NK-92 treated with Interleukin-12 subunit alpha and Interleukin-12 subunit beta, amount 100 ng/mL, for 24 hours (cell line): ENCODE measurements around the gene C13orf42.

Experiments
- DNase-seq: peaks from one replicate; lab custom pipeline; 2025; lab: John Stamatoyannopoulos, UW

C13orf42 gene

DNA sequence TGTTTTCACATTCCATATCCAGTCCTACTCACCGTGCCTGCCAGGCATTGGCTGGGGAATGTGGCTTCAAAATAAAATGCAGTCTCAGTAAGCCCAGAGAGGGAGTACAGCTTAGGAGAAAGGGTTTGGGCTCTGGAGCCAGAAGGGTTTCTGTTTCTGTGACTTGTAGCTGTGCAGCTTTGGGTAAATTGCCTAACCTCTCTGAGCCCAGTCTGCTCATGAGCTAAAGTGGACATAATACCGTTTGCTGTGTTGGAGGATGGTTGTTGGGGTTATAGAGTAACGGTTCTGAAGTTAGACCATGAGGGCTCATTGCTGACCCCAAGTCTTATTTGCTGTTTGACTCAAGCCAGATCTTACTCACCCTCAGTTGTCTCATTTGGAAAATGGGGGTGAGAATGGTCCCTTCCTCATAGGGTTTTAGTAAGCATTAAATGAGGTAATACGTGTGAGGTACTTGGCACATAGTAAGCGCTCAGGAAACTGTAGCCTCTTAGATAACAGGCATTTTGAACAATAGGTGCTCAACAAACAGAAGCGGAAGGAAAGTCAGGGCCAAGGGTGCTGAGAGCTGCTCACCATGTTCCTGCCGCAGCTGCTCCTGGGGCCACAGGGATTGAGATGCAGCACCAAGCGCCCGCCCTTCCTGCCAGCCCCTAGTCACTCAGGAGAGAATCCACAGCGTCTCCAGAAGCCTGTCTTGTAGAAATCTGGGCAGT is 45.5 kb downstream of the C13orf42 start:
- no peak for DNase-seq

DNA sequence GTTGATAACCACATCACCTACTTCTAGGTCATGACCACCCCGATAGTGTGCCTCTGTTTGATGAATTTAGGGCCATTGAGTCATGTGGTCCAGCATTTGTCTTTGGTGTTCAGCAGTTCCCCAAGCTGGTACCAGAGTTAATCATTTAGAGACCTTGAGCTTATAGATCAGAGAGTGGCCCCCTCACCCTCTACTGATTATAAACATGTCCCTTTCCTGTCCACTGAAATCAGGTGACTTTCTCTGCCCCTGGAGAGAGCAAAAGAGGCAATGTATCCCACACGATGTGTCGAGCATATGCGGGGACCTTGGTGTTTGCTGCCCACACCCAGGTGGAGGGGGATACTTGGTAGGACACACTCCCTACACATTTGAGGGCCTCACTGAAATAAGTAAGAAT is 46.3 kb downstream of the C13orf42 start:
- DNase-seq, result no peak

DNA sequence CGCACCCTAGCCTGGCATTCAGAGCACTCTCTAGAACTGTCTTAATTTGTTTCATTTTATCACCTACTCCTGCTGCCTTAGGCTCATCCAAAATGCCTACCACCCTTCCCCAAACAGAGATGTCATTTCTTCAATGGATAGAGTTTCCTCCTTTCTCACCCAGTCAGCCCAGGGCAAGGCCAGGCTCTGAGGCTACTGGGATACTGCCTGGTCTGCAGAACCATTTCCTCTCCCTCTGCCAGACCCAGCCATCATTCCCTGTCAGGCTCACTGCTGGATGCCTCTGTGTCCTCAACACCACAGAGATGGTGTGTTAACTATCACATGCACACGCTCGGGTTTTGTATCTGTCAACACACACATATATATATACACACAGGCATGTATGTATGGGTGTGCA is 47.2 kb downstream of the C13orf42 start:
- no peak for DNase-seq

DNA sequence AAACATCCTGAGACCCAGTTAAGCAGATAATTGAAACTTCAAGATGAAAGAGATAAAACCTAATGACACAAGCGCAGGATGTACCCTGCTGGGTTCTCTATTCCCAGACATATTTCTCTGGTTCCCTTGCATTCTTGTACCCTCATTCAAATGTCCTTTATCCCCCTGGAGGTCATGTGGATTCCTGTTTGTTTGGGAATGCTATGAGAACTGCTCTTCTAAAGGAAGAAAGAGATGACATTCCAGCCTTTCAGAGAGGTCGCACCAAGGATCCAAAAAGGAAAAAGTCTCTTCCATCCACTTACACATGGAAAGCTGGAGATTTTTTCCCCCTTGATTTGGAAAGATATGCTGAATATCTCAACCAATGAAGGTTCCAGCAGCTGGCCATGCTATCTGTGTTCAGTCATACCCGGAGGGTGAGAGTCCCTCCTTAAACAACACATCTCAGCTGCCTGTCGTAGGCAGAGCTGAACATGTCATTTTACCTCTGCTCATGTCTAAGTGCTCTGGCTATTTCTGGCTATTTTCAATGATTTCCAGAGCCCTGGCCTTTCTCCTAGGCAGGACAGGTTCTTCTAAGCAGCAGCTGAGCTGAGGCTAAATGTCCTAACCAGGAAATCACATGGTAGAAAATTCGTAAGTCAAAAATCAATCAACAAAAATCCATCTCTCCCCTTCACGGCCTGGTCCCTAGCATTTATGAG is 52.5 kb downstream of the C13orf42 start:
- DNase-seq, result no peak

DNA sequence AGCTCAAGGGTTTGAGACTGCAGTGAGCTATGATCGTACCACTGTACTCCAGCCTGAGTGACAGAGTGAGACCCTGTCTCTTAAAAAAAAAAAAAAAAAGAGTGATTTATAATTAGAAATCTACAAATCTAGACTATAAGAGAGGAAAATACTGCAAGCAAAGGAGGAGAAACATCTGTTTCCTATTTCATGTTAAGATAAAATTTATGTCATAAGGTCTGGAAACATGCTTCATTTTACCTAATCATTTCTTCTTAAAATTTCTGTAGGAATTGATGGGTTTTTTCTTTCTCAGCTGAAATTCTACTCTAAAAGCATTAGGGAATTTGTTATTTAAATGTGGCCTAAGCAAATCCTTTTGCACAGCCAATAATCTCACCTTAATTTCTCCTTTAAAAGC is 53.2 kb downstream of the C13orf42 start:
- DNase-seq, result no peak

DNA sequence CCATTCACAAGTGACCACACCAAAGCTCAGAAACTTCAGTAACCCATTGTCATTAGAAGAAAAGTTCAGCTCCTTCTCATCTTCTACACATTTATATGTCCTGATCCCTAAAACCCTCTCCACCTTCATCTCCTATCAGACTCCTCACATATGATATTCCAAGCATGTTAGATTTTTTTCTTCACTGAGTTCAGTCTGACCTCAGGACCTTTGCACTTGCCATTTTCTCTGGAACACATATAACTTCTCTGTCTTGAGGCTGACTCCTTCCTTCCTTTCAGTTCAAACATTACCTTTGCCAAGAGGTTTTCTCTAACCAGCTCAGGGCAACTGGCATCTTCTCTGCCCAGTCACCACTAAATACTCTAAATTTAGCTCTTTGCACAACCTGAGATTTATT is 54.1 kb downstream of the C13orf42 start:
- no peak for DNase-seq

DNA sequence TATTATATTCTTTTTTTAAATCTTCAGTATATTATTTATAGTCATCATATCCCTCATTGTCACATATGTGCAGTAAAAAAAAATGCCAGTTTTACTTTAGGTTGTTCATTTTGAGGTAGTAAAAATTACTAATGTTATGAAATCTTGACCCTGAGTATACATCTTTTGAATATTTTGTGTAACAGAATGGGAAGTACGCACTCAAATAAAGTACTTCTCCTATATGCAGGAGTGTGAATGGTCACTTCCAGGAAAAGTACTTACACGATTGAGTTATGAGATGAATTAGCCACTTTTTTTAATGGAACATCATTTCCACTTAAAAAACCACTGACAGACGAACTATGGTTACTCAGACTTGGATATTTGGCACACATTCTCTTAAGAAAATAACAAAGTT is 58.5 kb downstream of the C13orf42 start:
- no peak for DNase-seq

DNA sequence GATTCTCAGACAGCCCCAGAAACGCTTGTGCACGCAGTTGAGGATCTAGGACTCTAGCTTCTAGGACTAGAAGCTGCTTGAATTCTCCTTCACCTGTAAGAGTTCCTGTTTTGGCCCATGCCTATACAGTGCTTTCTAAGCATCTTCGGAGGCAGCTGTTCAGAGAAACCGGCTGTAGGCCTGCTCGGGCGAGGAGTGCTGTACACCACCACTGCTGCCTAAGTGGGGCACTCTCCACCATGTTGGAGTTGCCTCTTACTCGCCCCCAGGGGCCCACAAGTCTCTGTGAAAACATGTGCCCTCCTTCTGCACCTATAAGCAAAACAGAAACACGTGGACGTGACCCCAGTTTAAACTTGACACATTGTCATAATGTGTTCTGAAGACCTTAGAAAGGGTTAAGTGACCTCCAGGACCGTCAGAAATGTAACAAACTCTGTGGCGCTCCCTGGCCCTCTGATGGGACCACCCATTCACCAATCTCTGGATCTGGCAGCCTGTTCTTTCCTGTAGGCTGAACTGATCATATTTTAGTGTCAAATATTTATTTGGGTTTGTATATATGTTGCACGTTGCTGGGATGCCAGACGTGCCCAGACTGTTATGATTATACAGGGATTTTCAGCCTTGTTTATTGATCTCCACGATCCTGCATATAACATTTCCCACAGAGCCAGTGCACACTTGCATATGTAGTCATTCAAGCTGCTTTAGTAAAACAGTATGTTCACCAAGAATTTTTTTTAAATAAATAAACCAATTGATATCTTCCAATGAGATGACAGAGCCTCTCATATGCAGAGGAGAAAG is 60.8 kb downstream of the C13orf42 start:
- no peak for DNase-seq

DNA sequence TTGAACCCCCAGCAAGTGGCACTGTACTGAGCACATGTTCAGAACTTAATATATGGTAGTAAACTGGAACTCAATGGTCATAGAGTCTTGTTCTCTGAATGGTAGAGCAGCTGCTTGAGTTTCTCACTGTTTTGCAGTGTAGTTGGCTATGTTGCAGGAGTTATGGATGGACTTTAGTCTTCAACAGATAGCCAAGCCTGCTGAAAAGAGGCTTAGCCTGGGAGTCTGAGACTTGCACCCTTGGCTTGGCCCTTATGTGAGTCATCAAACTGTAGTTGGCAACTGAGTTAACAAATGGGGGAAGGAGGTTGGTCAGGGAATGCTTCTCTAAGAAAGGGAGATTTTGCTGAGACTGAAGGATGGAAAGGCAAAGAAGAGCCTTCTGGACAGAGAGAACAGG is 62.5 kb downstream of the C13orf42 start:
- no peak for DNase-seq

DNA sequence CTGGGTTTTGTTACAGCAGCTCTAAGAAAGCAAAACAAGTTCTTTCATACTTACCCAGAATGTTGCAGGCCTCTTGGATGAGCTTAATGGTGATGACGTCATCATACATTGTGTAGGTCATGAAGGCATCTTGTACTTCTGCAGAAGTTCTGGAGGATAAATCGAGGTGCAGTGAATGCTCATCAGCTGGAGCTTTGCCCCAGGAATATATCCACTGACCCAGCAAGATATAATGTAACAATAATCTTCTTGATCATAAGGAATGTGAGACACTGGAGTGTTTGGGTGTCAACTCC is 63.0 kb downstream of the C13orf42 start:
- no peak for DNase-seq

DNA sequence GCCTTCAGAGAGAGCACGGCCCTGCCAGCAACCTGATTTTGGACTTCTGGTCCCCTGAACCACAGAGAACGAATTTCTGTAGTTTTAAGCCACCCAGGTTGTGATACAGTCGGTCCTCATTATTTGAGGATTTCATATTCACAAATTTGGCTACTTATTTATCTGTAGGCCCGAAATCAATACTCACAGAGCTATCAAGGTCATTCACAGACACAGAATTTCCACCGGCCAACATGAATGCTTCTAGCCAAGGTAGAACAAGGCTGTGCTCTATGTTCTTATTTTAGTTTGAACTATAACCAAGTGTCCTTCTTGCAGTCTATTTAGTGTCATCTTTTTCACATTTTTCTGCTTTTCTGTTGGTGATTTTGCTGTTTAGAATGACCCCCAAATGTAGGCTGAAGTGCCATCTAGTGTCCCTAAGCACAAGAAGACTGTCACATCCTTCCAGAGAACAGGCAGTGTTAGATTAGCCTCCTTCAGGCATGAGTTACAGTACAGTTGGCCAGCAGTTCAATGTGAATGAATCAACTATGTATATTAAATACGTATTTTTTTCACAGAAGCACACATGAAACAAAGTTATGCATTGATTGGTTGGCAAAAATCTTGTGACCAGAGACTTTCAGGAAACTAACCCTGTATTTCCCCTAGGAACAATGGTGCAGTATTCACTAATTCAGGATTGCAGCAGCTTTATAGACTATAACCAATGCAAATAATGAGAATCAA is 63.5 kb downstream of the C13orf42 start:
- no peak for DNase-seq

DNA sequence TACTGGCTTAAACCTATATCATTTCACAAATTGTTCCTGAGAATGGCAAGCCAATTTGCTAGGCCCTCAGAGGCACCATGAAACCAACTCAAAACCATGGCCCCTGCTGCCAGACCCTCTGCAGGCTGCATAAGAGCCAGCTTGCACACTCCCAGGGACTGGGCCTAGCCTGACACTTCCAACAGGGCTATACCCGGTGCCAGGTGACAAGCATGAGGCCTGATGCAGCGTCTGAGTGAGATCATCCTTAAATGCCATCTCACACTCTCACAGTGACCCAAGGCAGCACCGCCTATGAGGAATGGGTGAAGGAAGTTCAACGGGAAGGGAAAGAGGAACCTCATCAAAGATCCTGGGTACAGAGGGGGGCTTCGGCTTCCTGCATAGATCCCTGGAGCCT is 65.6 kb downstream of the C13orf42 start:
- no peak for DNase-seq

DNA sequence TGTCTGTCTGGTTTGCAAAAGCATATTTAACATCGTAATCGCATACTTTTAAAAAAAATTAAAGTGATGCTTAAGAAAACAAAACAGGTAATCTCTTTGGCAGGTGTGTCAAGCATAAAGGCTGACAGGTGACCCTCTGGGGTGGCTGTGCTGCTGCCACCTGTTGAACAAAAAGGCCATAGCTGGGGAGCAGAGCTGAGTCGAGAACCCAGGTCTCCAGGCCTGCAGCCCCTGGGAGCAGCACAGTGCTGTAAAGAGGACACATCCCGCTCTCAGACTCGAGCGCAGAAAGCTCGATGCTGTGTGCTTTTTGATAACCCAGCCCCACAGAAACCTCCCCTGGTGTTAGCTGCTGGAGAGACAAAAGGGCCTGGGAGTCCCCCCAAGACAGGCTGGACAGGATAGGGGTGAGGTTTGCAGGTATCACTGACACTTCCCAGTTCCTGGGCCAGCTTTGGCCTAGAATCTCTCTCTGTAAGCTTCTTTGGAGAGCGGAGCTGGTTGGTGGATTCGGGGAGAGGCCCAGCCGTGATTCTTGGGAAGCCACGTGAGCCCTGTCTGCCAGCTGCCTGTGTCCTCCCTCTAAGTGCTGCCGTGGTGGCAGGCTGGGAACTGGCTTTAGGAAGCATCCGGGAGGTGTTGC is 66.9 kb downstream of the C13orf42 start:
- DNase-seq, result no peak

DNA sequence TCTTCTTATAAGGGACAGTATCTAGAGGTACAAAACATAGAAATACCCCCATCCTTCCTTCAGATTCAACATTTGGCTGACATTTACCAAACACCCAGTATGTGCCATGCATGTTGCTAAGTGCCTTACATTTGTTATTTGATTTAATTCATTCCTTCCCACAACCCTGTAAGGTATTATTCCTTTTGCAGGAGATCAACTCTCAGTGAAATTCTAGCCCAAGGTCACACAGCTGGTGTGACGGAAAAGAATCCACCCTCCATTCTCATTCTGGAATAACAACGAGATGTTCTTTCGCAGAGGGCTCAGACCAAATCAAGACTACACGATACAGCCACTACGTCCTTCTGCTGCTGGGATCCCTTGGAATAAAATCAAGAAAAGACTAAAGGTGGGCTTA is 67.8 kb downstream of the C13orf42 start:
- DNase-seq, result no peak

DNA sequence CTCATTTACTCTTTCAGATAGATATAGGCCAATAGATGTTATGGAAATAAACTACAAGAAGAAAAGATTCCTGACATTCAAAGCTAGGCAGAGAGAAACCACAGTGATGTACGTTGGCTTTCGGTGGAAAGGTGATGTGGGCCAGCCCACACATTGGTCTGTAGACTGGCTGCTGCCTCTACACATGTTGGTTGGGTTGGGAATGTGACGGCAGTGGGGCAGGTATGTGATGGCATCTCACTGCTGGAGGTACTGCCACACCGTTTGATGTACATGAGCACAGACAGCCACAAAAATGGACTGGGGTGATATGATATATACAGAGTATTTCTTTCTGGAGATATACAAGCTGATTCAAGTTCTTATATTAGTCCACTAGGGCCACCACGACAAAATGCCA is 69.4 kb downstream of the C13orf42 start:
- no peak for DNase-seq

DNA sequence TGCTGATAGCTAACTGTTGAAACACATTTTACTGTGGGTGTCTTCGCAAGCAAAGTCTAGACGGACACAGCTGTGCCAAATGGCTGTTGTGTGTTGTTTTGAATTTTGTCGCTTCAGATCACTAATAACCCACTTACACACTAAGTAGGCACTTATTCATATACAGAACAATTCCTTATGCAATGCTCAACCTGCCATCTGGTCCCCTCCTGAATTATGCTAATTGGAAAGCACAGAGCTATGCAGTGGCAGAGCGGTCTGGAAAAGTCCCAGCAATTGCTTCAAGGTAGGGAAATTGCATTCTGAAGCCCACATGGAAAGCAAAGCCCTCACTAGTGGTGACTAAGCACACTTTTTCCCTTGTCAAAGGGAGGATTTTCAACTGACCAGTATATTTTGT is 69.9 kb downstream of the C13orf42 start:
- no peak for DNase-seq

DNA sequence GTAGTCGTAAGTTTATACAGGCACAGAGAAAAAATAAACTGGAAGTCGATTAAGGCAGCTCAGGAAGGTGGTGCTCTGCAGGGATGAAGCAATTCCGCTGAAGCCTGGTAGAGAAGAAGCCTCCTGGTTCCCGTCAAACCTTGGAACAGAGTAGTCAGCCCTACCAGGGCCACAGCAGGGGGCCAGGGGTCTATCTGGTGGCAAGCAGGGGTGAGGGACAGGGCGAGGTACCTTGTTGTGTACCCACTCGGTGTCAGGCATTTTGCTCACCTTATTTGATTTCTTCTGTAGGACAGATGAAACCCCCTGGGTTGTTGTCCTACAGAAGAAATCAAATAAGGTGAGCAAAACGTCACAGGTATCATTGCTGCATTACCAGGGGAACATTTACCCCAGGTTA is 70.6 kb downstream of the C13orf42 start:
- no peak for DNase-seq

DNA sequence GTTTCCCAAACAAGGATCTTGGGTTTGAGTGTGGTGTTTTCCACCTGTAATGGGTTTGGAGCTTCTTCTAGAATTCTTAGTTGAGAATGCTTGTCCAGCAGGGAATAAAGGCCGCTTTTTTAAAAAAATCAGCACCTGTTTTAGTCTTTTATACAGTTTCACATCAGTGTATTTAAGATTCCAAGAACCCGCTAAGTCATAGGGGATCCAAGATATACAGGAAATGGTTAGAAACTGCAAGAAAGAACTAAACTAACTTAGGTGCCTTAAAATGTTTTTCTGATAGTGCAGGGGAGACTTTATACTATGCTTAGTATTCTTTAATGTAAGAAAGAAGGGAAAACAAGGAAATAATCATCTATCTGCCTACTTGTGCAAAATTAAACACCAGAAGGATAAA is 74.7 kb downstream of the C13orf42 start:
- no peak for DNase-seq

DNA sequence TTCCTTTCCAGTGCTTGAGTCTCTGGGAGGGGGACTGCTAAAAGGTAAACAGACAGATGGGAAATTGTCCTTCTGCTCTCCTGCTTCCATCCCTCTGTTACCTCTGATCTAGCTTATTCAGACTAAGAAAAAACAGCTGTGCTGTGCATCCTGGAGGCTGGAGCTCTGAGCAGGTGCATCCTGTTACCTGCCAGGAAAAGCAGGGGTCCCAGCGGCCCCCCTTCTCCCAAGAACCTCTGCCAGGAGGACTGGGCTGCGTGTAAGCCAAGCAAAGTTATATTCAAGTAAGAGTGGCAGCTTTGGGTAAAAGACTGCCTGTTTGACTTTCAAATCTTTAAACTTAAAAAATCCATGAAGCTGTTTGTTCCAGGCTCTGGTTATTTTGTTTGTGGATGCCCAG is 75.1 kb downstream of the C13orf42 start:
- no peak for DNase-seq

DNA sequence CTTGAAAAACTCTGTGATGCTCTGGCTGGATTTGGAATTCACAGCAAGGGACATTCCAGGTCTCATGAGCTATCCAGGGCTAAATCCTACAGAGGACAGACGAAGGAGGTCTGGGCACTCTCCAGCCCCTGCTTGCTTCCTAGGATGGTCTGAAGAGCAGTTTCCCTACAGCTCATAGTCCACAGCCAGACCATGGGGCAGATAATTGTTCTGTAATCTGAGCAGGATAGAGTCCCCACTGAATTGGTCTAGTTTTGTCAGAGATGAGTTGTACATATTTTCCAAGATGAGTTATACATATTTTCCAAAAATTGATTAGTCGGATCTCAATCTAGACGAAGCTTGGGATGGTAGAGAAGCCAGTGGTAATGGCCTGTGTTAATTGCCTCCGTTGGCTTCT is 75.6 kb downstream of the C13orf42 start:
- DNase-seq, result no peak

DNA sequence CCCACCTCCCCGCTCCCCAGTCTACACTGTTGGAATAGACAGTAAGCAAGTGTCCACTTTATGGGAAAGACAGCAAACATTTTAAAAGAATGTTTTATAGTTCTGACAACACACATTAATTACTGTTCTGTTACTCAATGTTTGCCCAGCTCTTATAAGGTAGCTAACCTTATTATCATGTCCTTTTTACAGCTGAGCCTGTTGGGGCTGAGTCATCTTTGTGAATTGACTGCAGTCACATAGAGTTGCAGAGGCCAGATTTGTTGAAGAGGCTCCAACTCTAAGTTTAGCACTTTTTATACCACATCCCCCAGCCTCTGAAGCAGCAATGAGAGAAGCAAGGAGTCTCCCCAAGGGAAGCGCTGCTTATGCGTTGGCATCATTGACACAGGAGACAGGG is 76.2 kb downstream of the C13orf42 start:
- no peak for DNase-seq
